Muscle of leg (tissue), 11 donors: ENCODE measurements around the gene NLGN1. TPM values are rescaled to one million over a fixed set of nuclear protein-coding genes. Genes with fewer than 3 reads are reported as not detected.
A peak's percentile ranks its signal among the peaks of the same experiment; 100 is the strongest.

ENCODE experiments used
- DNase-seq: peaks from one replicate; pipeline ENCODE4 v3.0.0; 2013
- H3K27ac ChIP-seq: one replicate; pipeline ENCODE4 v1.5.1; 2013; ENCODE audit warnings: mild to moderate bottlenecking, low read length, control low read depth
- H3K27me3 ChIP-seq: one replicate; pipeline ENCODE4 v1.6.1; 2013; ENCODE audit warnings: low read length; ENCODE audit not compliant: control insufficient read depth, insufficient read depth
- H3K36me3 ChIP-seq: one replicate; pipeline ENCODE4 v1.6.1; 2013; ENCODE audit warnings: low read length; ENCODE audit not compliant: control insufficient read depth, insufficient read depth
- H3K4me1 ChIP-seq: one replicate; pipeline ENCODE4 v1.6.1; 2013; ENCODE audit warnings: low read length; ENCODE audit not compliant: control insufficient read depth, insufficient read depth
- H3K4me3 ChIP-seq: one replicate; pipeline ENCODE4 v1.5.1; 2013; ENCODE audit warnings: low read length, control low read depth
- H3K9me3 ChIP-seq: replicated peaks from 2 replicates; pipeline ENCODE4 v1.6.1; 2013; ENCODE audit warnings: low read depth, low read length; ENCODE audit not compliant: control insufficient read depth
- WGBS: methylation state at CpG from one replicate; pipeline ENCODE4 v1.1.5; 2013; ENCODE audit warnings: missing lambda C conversion rate; ENCODE audit not compliant: insufficient coverage; 5-methylcytosine and 5-hydroxymethylcytosine counted together
- polyA plus RNA-seq, 8 donors: library from polyadenylated mRNA; unstranded; fragments of 120-200 nt; gene quantifications; one replicate each; pipeline versions ENCODE4 v1.2.1 to v1.2.3, GENCODE V29; 2013; ENCODE audit warnings: inconsistent platforms in 1 of 8, low replicate concordance in 1 of 8; ENCODE audit not compliant: insufficient read length in 8 of 8, insufficient read depth in 1 of 8
- total RNA-seq: library from RNA; stranded (reverse); fragments of 120-200 nt; gene quantifications from one replicate; pipeline ENCODE4 v1.2.4, GENCODE V29; 2013

NLGN1 gene
- total and polyA plus RNA-seq, 9 donors = 0.95 to 8.5 (median 2.7) TPM

DNA sequence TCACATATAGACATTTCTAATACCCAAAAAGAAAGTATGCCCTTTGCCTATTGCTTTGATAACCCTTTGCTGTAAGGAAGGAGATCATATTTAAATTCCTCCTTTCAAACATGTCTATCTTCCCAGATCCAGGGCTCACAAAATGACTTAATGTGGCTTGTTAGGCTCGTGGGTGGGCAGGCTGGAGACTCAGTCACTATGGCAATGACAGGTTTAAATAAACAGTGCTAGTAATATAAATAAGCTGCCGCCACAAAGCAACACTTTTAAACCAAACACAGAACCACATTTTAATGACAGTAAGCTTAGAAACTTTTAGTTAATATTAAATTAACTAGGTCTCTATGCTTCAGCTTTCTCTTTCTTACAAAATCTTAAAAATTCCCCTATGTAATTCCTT, 845.6 kb downstream of the NLGN1 start:
- WGBS = no CpG with 5 or more reads among the region's 2 CpGs
- Histone ChIP-seq H3K4me1 (peaks cover 2% of the 10 kb centered on the region), H3K27ac (no peak overlapping the region), H3K27me3 (no peaks in the 10 kb centered on the region), H3K9me3 (no peaks in the 10 kb centered on the region), H3K36me3 (no peaks in the 10 kb centered on the region), H3K4me3 (no peak overlapping the region)
- peak; percentile 25 for DNase-seq

DNA sequence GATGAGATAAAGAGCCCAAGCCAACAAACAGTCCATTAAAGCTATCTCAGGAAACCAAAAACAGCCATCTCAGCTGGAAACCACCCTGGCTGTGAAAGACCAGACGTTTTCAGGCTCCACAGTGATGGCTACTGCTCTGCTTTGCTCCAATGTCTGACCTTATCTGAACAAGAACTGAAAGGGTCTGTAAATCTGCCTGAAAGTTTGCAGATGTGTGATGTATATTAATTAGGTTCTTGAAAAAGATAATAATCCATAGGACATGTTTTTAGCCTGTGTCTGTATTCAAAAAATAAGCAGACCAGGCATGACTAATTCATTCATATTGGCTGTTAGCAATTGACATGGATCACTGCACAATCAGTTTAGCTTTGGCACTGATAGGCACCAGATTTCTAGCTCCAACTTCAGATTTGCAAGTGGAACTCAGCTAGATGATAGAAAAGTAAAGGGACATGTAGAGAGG, 850.2 kb downstream of the NLGN1 start:
- Histone ChIP-seq H3K36me3 (no peaks in the 10 kb centered on the region), H3K9me3 (no peaks in the 10 kb centered on the region), H3K4me3 (no peak overlapping the region), H3K27ac (no peak overlapping the region), H3K27me3 (no peaks in the 10 kb centered on the region), H3K4me1 (no peaks in the 10 kb centered on the region)
- WGBS = no CpG with 5 or more reads among the region's 1 CpG
- no peak for DNase-seq

DNA sequence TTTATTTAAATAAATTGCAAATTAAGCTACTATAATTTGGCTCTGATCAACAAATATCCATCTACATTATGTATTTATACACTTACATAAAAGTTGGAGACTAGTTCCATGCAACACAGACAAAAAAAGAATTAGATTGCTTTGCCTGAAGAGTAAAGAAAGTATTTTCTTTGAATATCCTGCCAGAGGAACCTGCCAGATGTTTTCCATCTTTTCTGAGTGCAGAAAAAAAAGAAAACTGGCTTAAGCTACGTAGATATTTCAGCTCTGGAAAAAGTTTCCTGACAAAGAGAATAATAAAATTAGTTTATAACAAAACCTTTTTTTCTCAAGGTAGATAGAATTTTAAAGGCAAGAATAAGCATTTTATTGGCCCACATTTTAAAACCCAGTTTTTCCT, 854.1 kb downstream of the NLGN1 start:
- no peaks in the 10 kb centered on the region for H3K9me3 ChIP-seq
- DNase-seq = peak; percentile 94
- peaks cover 3% of the 10 kb centered on the region for H3K4me1 ChIP-seq
- no CpG with 5 or more reads among the region's 1 CpG for WGBS
- no peak overlapping the region for H3K4me3 ChIP-seq
- H3K27me3 ChIP-seq = no peaks in the 10 kb centered on the region
- no peak overlapping the region for H3K27ac ChIP-seq
- no peaks in the 10 kb centered on the region for H3K36me3 ChIP-seq

GRCh38 chr3:174253196-174253823, 855.8 kb downstream of the NLGN1 start:
- H3K9me3 ChIP-seq = peaks cover 3% of the 10 kb centered on the region
- peak; percentile 13 for DNase-seq
- H3K4me3 ChIP-seq = no peak overlapping the region
- no peaks in the 10 kb centered on the region for H3K36me3 ChIP-seq
- peaks cover 3% of the 10 kb centered on the region for H3K4me1 ChIP-seq
- H3K27ac ChIP-seq = no peak overlapping the region
- H3K27me3 ChIP-seq = no peaks in the 10 kb centered on the region
- WGBS = no CpG with 5 or more reads among the region's 3 CpGs

- no peak overlapping the region for H3K27ac ChIP-seq
- DNase-seq = no peak
- H3K4me1 ChIP-seq = peaks cover 3% of the 10 kb centered on the region
- H3K27me3 ChIP-seq = no peaks in the 10 kb centered on the region
- WGBS = no CpG with 5 or more reads among the region's 4 CpGs
- H3K9me3 ChIP-seq = peaks cover 3% of the 10 kb centered on the region
- no peak overlapping the region for H3K4me3 ChIP-seq
- no peaks in the 10 kb centered on the region for H3K36me3 ChIP-seq
Measured at GRCh38 chr3:174253940-174254339, 856.4 kb downstream of the NLGN1 start.

DNA sequence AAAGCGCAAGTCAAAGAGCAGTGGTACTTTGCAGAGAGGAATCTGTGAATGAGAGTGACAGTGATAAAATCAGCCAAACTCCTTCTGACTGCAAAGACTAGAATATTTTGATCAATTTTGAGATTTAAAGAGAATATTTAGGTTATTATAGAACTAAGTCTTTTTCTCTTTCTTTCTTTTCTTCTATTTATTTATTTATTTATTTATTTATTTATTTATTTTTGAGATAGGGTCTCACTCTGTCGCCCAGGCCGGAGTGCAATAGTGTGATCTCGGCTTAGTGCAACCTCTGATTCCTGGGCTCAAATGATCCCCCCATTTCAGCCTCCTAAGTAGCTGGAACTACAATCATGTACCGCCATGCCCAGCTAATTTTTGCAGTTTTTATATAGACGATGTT, 857.9 kb downstream of the NLGN1 start:
- H3K9me3 ChIP-seq = peaks cover 3% of the 10 kb centered on the region
- no peaks in the 10 kb centered on the region for H3K27me3 ChIP-seq
- no peak overlapping the region for H3K27ac ChIP-seq
- H3K4me1 ChIP-seq = peaks cover 3% of the 10 kb centered on the region
- DNase-seq = no peak
- WGBS = 92% methylated on average over 5 of the region's 6 CpGs
- H3K4me3 ChIP-seq = no peak overlapping the region
- H3K36me3 ChIP-seq = no peaks in the 10 kb centered on the region

DNA sequence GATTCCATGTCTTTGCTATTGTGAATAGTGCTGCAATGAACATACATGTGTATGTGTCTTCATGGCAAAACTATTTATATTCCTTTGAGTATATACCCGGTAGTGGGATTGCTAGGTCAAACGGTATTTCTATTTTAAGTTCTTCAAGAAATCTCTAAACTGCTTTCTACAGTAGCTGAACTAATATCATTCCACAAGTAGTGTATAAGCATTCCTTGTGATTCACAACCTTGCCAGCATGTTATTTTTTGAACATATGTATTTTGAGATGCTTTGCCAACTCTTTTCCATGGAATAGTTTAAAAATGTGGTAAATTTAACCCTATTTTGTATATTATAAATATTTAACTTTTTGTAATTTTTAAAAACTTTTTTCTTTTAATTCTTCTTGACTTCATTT, 868.9 kb downstream of the NLGN1 start:
- H3K4me1 ChIP-seq = no peaks in the 10 kb centered on the region
- H3K36me3 ChIP-seq = no peaks in the 10 kb centered on the region
- WGBS = no CpG with 5 or more reads among the region's 2 CpGs
- peak; percentile 9 for DNase-seq
- no peak overlapping the region for H3K27ac ChIP-seq
- no peaks in the 10 kb centered on the region for H3K27me3 ChIP-seq
- no peaks in the 10 kb centered on the region for H3K9me3 ChIP-seq
- H3K4me3 ChIP-seq = no peak overlapping the region

GRCh38 chr3:174268061-174268460, 870.5 kb downstream of the NLGN1 start:
- H3K9me3 ChIP-seq = no peaks in the 10 kb centered on the region
- no peak overlapping the region for H3K4me3 ChIP-seq
- 50% methylated on average over 1 of the region's 5 CpGs for WGBS

DNA sequence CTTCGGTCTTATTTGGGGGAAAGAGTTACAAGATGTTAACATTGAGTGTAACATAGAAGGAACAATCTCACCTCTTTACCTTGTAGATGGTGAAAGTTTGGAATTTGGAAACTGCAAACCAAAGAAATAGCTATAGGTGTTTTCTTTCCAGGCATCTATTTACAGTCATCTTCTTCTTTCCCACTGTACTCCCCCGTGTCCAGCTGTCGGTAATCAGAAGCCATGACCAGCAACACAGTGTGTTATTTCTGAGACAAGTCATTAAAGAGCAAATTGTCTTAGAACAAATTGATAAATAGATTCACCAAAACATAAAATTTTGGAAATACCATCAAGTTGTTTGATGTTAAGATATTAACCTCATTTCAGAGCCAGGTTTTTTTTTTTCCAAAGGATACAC, 871.0 kb downstream of the NLGN1 start:
- no CpG with 5 or more reads among the region's 3 CpGs for WGBS
- no peaks in the 10 kb centered on the region for H3K4me1 ChIP-seq

More at GRCh38 chr3:174268061-174268460, 870.5 kb downstream of the NLGN1 start:
- Histone ChIP-seq H3K36me3 (no peaks in the 10 kb centered on the region), H3K4me1 (no peaks in the 10 kb centered on the region), H3K27me3 (no peaks in the 10 kb centered on the region), H3K27ac (no peak overlapping the region)
- DNase-seq = no peak

GRCh38 chr3:174270841-174271240, 873.3 kb downstream of the NLGN1 start:
- H3K27ac ChIP-seq = no peak overlapping the region
- no peaks in the 10 kb centered on the region for H3K36me3 ChIP-seq
- H3K27me3 ChIP-seq = no peaks in the 10 kb centered on the region
- H3K9me3 ChIP-seq = no peaks in the 10 kb centered on the region
- H3K4me3 ChIP-seq = no peak overlapping the region
- peak; percentile 63 for DNase-seq
- H3K4me1 ChIP-seq = no peaks in the 10 kb centered on the region
- no CpG with 5 or more reads among the region's 2 CpGs for WGBS

More for the DNA sequence above, 871.0 kb downstream of the NLGN1 start:
- Histone ChIP-seq H3K27ac (no peak overlapping the region), H3K36me3 (no peaks in the 10 kb centered on the region), H3K9me3 (no peaks in the 10 kb centered on the region), H3K27me3 (no peaks in the 10 kb centered on the region), H3K4me3 (no peak overlapping the region)
- DNase-seq = no peak

DNA sequence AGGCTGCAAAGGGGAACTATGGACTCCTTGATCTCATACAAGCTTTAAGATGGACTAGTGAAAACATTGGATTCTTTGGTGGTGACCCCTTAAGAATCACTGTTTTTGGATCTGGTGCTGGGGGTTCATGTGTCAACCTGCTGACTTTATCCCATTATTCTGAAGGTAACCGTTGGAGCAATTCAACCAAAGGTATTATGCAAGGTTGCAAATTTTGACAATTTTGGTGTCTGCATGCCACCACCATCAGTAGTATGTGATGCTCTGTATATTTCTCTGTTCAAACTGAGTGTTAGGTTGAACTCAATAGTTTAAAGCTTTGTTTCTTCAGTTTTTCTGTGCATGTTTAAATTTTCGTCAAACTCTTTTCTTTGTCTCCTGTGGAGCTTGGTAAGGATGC, 877.8 kb downstream of the NLGN1 start:
- Histone ChIP-seq H3K4me1 (no peaks in the 10 kb centered on the region), H3K27ac (no peak overlapping the region), H3K36me3 (no peaks in the 10 kb centered on the region), H3K27me3 (no peaks in the 10 kb centered on the region), H3K9me3 (no peaks in the 10 kb centered on the region), H3K4me3 (no peak overlapping the region)
- WGBS = no CpG with 5 or more reads among the region's 2 CpGs
- DNase-seq = no peak
